Spleen (tissue), 7 donors: ENCODE data around the gene HEMK1.

Experiments
- POLR2A ChIP-seq, 3 donors: fragments of 450-650 bp; IDR thresholded peaks; one replicate each; pipeline ENCODE4 v1.5.1; 2017; ENCODE audit warnings: antibody characterized with exemption in 3 of 3, mild to moderate bottlenecking in 1 of 3
- TF ChIP-seq, protein P1 (sequence below), 11 experiments: fragments of 200-600 bp in 7 of 11; fragments of 450-650 bp in 4 of 11; sonication (generic) in 4 of 11; IDR thresholded peaks in 8 of 11; conservative IDR thresholded peaks in 3 of 11; 1 replicate in 7 of 11; 2 replicates in 4 of 11; pipeline versions ENCODE4 v1.4.0 to v1.8.0; 2016 to 2021; ENCODE audit warnings: antibody characterized with exemption in 11 of 11, inconsistent platforms in 4 of 11, mild to moderate bottlenecking in 1 of 11
- donor health status: DM: no; HTN: no; CAD: no; lungs with moderate emphysema.
- donor health status: DM: no; HTN: no; CAD: no.
- donor health status: DM: no; HTN: no; CAD: no.

- TF ChIP-seq, protein P1, sequence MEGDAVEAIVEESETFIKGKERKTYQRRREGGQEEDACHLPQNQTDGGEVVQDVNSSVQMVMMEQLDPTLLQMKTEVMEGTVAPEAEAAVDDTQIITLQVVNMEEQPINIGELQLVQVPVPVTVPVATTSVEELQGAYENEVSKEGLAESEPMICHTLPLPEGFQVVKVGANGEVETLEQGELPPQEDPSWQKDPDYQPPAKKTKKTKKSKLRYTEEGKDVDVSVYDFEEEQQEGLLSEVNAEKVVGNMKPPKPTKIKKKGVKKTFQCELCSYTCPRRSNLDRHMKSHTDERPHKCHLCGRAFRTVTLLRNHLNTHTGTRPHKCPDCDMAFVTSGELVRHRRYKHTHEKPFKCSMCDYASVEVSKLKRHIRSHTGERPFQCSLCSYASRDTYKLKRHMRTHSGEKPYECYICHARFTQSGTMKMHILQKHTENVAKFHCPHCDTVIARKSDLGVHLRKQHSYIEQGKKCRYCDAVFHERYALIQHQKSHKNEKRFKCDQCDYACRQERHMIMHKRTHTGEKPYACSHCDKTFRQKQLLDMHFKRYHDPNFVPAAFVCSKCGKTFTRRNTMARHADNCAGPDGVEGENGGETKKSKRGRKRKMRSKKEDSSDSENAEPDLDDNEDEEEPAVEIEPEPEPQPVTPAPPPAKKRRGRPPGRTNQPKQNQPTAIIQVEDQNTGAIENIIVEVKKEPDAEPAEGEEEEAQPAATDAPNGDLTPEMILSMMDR (IDR thresholded peaks at IDR 0.05 in 8 of 11, conservative IDR thresholded peaks at IDR 0.05 in 3 of 11): no peak
- no peak for TF ChIP-seq POLR2A (IDR thresholded peaks at IDR 0.05)
These were observed 46.0 kb upstream of the HEMK1 start for GRCh38 chr3:50523279-50523811.
